Endodermal cell (in vitro differentiated cells): ENCODE data around the gene CST5. TPM values are rescaled to one million over a fixed set of nuclear protein-coding genes. Genes with fewer than 3 reads are reported as not detected.
"Not testable (repeated sequence)": the region's sequence is repeated elsewhere in the genome, so short reads cannot be mapped to it uniquely, and the experiment has no call there.

ENCODE experiments used
- DNase-seq: peaks from one replicate; pipeline ENCODE4 v3.0.0-alpha.2; 2017
- H3K27ac ChIP-seq: 2 replicates; pipeline ENCODE4 v1.5.1; 2013; ENCODE audit warnings: mild to moderate bottlenecking, low read depth, low read length, moderate library complexity
- H3K27me3 ChIP-seq: 2 replicates; pipeline ENCODE4 v1.6.1; 2013; ENCODE audit warnings: mild to moderate bottlenecking, low read length, moderate library complexity; ENCODE audit not compliant: insufficient read depth, control insufficient read depth, poor library complexity, severe bottlenecking
- H3K36me3 ChIP-seq: 2 replicates; pipeline ENCODE4 v1.7.0; 2013; ENCODE audit warnings: mild to moderate bottlenecking, low read length, moderate library complexity; ENCODE audit not compliant: control insufficient read depth, insufficient read depth
- H3K4me1 ChIP-seq: one replicate; pipeline ENCODE4 v1.7.0; 2013; ENCODE audit warnings: low read length; ENCODE audit not compliant: control insufficient read depth, insufficient read depth
- H3K4me3 ChIP-seq: 2 replicates; pipeline ENCODE4 v1.5.1; 2013; ENCODE audit warnings: mild to moderate bottlenecking, low read length, moderate library complexity
- H3K9ac ChIP-seq: 2 replicates; pipeline ENCODE4 v1.6.1; 2013; ENCODE audit warnings: mild to moderate bottlenecking, low read length, moderate library complexity; ENCODE audit not compliant: poor library complexity, severe bottlenecking; ENCODE audit errors: extremely low read depth
- H3K9me3 ChIP-seq: 2 replicates; pipeline ENCODE4 v1.6.1; 2013; ENCODE audit warnings: mild to moderate bottlenecking, low read length, moderate library complexity; ENCODE audit not compliant: control insufficient read depth
- H3K27ac Mint-ChIP-seq: 2 replicates; pipeline ENCODE4 v1.8.0; 2020; ENCODE audit warnings: mixed read lengths
- H3K27me3 Mint-ChIP-seq: 2 replicates; pipeline ENCODE4 v1.8.0; 2021; ENCODE audit warnings: mild to moderate bottlenecking, mixed read lengths; ENCODE audit not compliant: insufficient read depth
- H3K36me3 Mint-ChIP-seq: 2 replicates; pipeline ENCODE4 v1.8.0; 2020; ENCODE audit warnings: low read depth, mixed read lengths
- H3K4me1 Mint-ChIP-seq: 2 replicates; pipeline ENCODE4 v1.8.0; 2020; ENCODE audit warnings: mixed read lengths
- H3K4me3 Mint-ChIP-seq: 2 replicates; pipeline ENCODE4 v1.8.0; 2020; ENCODE audit warnings: mild to moderate bottlenecking, moderate library complexity, mixed read lengths
- H3K9me3 Mint-ChIP-seq: 2 replicates; pipeline ENCODE4 v1.8.0; 2020; ENCODE audit warnings: mild to moderate bottlenecking, mixed read lengths
- WGBS, 2 experiments: methylation state at CpG; one replicate each; pipeline versions ENCODE4 v1.1.5 to v1.1.7; 2013; ENCODE audit warnings: missing lambda C conversion rate in 2 of 2, mixed read lengths in 1 of 2; ENCODE audit not compliant: insufficient coverage in 1 of 2, insufficient read length in 1 of 2; 5-methylcytosine and 5-hydroxymethylcytosine counted together
- total RNA-seq, 2 donors: library from RNA; stranded (reverse); fragmentation: NEBNext Ultra II Directional in 1 of 2; extraction: Animal tissue kit (Norgen Biotek cat#: 25700) in 1 of 2; gene quantifications; 2 replicates in 1 of 2; 3 replicates in 1 of 2; pipeline ENCODE4 v1.2.1, GENCODE V29; 2021
- TF ChIP-seq, protein P1 (sequence below): fragments of 200-600 bp; sonication (generic); conservative IDR thresholded peaks from 2 replicates; pipeline ENCODE4 v1.5.0; 2021; ENCODE audit warnings: antibody characterized with exemption, mild to moderate bottlenecking

Gene CST5
- total RNA-seq, 2 donors from 2014 or later = not detected

DNA sequence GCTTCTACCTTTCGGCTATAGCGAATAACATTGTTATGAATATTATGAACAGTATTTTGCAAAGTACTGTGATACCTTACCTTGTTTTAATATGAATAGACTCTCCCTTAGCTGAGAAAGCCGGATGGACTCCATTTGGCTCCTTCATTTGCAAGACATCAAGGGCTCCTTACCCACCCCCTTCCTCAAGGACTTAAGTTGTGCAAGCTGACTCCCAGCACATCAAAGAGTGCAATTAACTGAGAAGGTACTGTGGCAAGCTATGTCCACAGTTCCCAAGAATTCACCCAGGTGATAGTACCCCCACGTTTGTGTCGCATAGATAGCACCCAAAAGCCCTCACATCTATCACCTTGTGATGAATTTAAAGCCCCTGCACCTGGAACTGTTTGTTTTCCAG, 11.2 kb downstream of the CST5 start:
- Histone ChIP-seq H3K9me3 (no peaks in the 10 kb centered on the region), H3K4me3 (no peak overlapping the region), H3K27me3 (no peaks in the 10 kb centered on the region), H3K9ac (no peak overlapping the region), H3K4me1 (peaks cover 16% of the 10 kb centered on the region), H3K27ac (no peak overlapping the region), H3K36me3 (no peaks in the 10 kb centered on the region)
- H3K4me1 Mint-ChIP-seq = peaks cover 58% of the 10 kb centered on the region
- peak overlapping the region; percentile 17 for H3K4me3 Mint-ChIP-seq
- H3K27ac Mint-ChIP-seq = peak overlapping the region; percentile 73
- DNase-seq = no peak
- H3K27me3 Mint-ChIP-seq = no peaks in the 10 kb centered on the region
- TF ChIP-seq, protein P1, sequence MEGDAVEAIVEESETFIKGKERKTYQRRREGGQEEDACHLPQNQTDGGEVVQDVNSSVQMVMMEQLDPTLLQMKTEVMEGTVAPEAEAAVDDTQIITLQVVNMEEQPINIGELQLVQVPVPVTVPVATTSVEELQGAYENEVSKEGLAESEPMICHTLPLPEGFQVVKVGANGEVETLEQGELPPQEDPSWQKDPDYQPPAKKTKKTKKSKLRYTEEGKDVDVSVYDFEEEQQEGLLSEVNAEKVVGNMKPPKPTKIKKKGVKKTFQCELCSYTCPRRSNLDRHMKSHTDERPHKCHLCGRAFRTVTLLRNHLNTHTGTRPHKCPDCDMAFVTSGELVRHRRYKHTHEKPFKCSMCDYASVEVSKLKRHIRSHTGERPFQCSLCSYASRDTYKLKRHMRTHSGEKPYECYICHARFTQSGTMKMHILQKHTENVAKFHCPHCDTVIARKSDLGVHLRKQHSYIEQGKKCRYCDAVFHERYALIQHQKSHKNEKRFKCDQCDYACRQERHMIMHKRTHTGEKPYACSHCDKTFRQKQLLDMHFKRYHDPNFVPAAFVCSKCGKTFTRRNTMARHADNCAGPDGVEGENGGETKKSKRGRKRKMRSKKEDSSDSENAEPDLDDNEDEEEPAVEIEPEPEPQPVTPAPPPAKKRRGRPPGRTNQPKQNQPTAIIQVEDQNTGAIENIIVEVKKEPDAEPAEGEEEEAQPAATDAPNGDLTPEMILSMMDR = no peak
- no peaks in the 10 kb centered on the region for H3K36me3 Mint-ChIP-seq
- 13 to 39% methylated on average over 2 to 5 of the region's 5 CpGs for WGBS, 2 experiments
- H3K9me3 Mint-ChIP-seq = peaks cover 2% of the 10 kb centered on the region

DNA sequence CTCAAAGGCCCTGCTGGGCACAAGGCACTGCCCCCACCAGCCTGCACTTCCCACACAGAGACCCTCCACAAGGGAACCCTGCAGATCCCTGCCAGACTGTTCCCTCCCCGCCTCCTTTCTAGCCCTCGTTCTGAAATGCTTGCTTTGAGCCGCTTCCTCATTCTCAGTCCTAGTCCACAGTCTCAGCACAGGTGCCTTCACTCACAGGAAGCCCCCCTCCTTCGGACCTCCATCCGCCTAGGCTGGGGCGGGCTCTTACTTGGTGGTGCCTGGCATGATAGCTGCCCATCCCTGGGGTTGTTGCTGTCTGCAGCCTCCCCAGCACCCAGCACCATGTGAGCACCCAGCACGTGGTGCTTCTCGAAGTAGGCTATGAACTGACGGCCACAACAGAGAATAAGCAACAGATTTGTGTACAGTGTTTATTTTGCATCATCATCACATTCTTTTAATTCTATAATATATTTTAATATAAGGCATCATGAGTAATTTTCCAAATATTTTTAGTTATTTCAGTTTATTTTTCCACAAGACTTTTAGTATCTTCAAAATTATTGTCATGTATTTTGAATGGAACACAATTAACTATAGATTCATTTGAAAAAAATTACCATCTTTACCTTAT, 12.3 kb downstream of the CST5 start:
- H3K9me3 Mint-ChIP-seq = no peaks in the 10 kb centered on the region
- Histone ChIP-seq H3K27ac (no peak overlapping the region), H3K36me3 (no peaks in the 10 kb centered on the region), H3K9me3 (peaks cover 6% of the 10 kb centered on the region), H3K4me3 (no peak overlapping the region), H3K4me1 (peaks cover 16% of the 10 kb centered on the region), H3K9ac (no peak overlapping the region), H3K27me3 (no peaks in the 10 kb centered on the region)
- WGBS, 2 experiments = 61 to 62% methylated on average over 5 to 8 of the region's 9 CpGs
- no peak overlapping the region for H3K4me3 Mint-ChIP-seq
- DNase-seq = peak; percentile 70
- H3K27me3 Mint-ChIP-seq = no peaks in the 10 kb centered on the region
- H3K36me3 Mint-ChIP-seq = no peaks in the 10 kb centered on the region
- TF ChIP-seq, protein P1 = no peak
- peaks cover 53% of the 10 kb centered on the region for H3K4me1 Mint-ChIP-seq
- H3K27ac Mint-ChIP-seq = no peak overlapping the region

DNA sequence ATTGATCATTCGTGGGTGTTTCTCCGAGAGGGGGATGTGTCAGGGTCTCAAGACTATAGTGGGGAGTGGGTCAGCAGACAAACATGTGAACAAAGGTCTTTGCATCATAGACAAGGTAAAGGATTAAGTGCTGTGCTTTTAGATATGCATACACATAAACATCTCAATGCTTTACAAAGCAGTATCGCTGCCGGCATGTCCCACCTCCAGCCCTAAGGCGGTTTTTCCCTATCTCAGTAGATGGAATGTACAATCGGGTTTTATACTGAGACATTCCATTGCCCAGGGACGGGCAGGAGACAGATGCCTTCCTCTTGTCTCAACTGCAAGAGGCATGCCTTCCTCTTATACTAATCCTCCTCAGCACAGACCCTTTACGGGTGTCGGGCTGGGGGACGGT, 18.8 kb downstream of the CST5 start:
- not testable (repeated sequence) for H3K27me3 Mint-ChIP-seq, H3K4me1 ChIP-seq, H3K4me3 Mint-ChIP-seq, H3K27ac Mint-ChIP-seq, H3K9ac ChIP-seq, DNase-seq, H3K9me3 ChIP-seq, H3K27ac ChIP-seq, H3K36me3 Mint-ChIP-seq, H3K4me3 ChIP-seq, H3K27me3 ChIP-seq, H3K9me3 Mint-ChIP-seq, H3K36me3 ChIP-seq
- WGBS, 2 experiments = 57 to 75% methylated on average over 3 to 8 of the region's 10 CpGs
- H3K4me1 Mint-ChIP-seq = peaks cover 20% of the 10 kb centered on the region
